ENCODE measurements around the gene CAMK2N1. TPM values are rescaled to one million over a fixed set of nuclear protein-coding genes. Genes with fewer than 3 reads are reported as not detected.

Gene CAMK2N1
- total RNA-seq, 1 experiment from 2014 or later: 2.9 TPM

- no peak for DNase-seq (ENCODE audit: low spot score)
Measured at GRCh38 chr1:20479840-20480239, 6.2 kb downstream of the CAMK2N1 start.

GRCh38 chr1:20478057-20478635 lies 7.9 kb downstream of the CAMK2N1 start:
- DNase-seq (ENCODE audit: low spot score): no peak

- DNase-seq (ENCODE audit: low spot score): no peak
Measured at GRCh38 chr1:20477348-20478056, 8.5 kb downstream of the CAMK2N1 start.

- DNase-seq (ENCODE audit: low spot score): peak; percentile 49
Measured at GRCh38 chr1:20476265-20477038, 9.6 kb downstream of the CAMK2N1 start.

- DNase-seq (ENCODE audit: low spot score): no peak
Measured at GRCh38 chr1:20474996-20475395, 11.0 kb downstream of the CAMK2N1 start.

GRCh38 chr1:20474333-20474975 lies 11.6 kb downstream of the CAMK2N1 start:
- no peak for DNase-seq (ENCODE audit: low spot score)

GRCh38 chr1:20473894-20474293 lies 12.1 kb downstream of the CAMK2N1 start:
- no peak for DNase-seq (ENCODE audit: low spot score)

GRCh38 chr1:20472860-20473711 lies 12.9 kb downstream of the CAMK2N1 start:
- DNase-seq (ENCODE audit: low spot score): no peak

- no peak for DNase-seq (ENCODE audit: low spot score)
Measured at GRCh38 chr1:20472121-20472520, 13.9 kb downstream of the CAMK2N1 start.

GRCh38 chr1:20470194-20470593 lies 15.8 kb downstream of the CAMK2N1 start:
- DNase-seq (ENCODE audit: low spot score): no peak

GRCh38 chr1:20469406-20470076 lies 16.5 kb downstream of the CAMK2N1 start:
- no peak for DNase-seq (ENCODE audit: low spot score)

GRCh38 chr1:20466273-20466672 lies 19.7 kb downstream of the CAMK2N1 start:
- no peak for DNase-seq (ENCODE audit: low spot score)

- no peak for DNase-seq (ENCODE audit: low spot score)
Measured at GRCh38 chr1:20465187-20465586, 20.8 kb downstream of the CAMK2N1 start.

GRCh38 chr1:20463502-20463901 lies 22.5 kb downstream of the CAMK2N1 start:
- no peak for DNase-seq (ENCODE audit: low spot score)

- no peak for DNase-seq (ENCODE audit: low spot score)
Measured at GRCh38 chr1:20462397-20462796, 23.6 kb downstream of the CAMK2N1 start.

- no peak for DNase-seq (ENCODE audit: low spot score)
Measured at GRCh38 chr1:20458717-20459116, 27.3 kb downstream of the CAMK2N1 start.

- DNase-seq (ENCODE audit: low spot score): no peak
Measured at GRCh38 chr1:20454004-20454403, 32.0 kb downstream of the CAMK2N1 start.

- no peak for DNase-seq (ENCODE audit: low spot score)
Measured at GRCh38 chr1:20449735-20450311, 36.2 kb downstream of the CAMK2N1 start.

GRCh38 chr1:20448671-20449071 lies 37.3 kb downstream of the CAMK2N1 start:
- no peak for DNase-seq (ENCODE audit: low spot score)

GRCh38 chr1:20447794-20448193 lies 38.2 kb downstream of the CAMK2N1 start:
- no peak for DNase-seq (ENCODE audit: low spot score)
